Suprapubic skin (tissue), 3 donors: Measurements from ENCODE around the gene CDH13.

Experiments
- CTCF ChIP-seq, 2 donors: fragments of 200-600 bp in 1 of 2; fragments of 450-650 bp in 1 of 2; sonication (generic) in 1 of 2; IDR thresholded peaks; one replicate each; pipeline ENCODE4 v1.5.1; 2016 to 2019; ENCODE audit warnings: antibody characterized with exemption in 2 of 2, mild to moderate bottlenecking in 1 of 2, moderate library complexity in 1 of 2
- POLR2A ChIP-seq, 2 donors: fragments of 450-650 bp; IDR thresholded peaks; one replicate each; pipeline ENCODE4 v1.6.1; 2017; ENCODE audit warnings: antibody characterized with exemption in 2 of 2, mild to moderate bottlenecking in 2 of 2, moderate library complexity in 2 of 2

- TF ChIP-seq CTCF (IDR thresholded peaks at IDR 0.05) = no peak
- TF ChIP-seq POLR2A (IDR thresholded peaks at IDR 0.05) = no peak
These were observed 728.9 kb downstream of the CDH13 start for GRCh38 chr16:83355570-83356218.
